Brain microvascular endothelial cell (primary cell): ENCODE measurements around the gene PBX1.

Experiments
- DNase-seq: peaks from one replicate; pipeline ENCODE4 v3.0.0-alpha.2; 2020
- H3K27ac ChIP-seq: fragments of 250-450 bp; sonication (Bioruptor Pico); 2 replicates; pipeline ENCODE4 v1.5.1; 2020; ENCODE audit warnings: mild to moderate bottlenecking, moderate library complexity
- H3K27me3 ChIP-seq: fragments of 250-450 bp; sonication (Bioruptor Pico); replicated peaks from 2 replicates; pipeline ENCODE4 v1.5.1; 2020; ENCODE audit warnings: mild to moderate bottlenecking
- H3K36me3 ChIP-seq: fragments of 250-450 bp; sonication (Bioruptor Pico); replicated peaks from 2 replicates; pipeline ENCODE4 v1.5.1; 2020; ENCODE audit warnings: mild to moderate bottlenecking
- H3K4me3 ChIP-seq: 2 replicates; pipeline ENCODE4 v1.5.1; 2011; ENCODE audit warnings: low read depth, mild to moderate bottlenecking, control low read depth, low read length, moderate library complexity
- in situ Hi-C: cut with HindIII; loops from 2 replicates; pipeline ENCODE4 v1.10.0; 2017; ENCODE audit warnings: low sequenced_read_pairs, low pct_ligation_motif_present
- TF ChIP-seq, protein P1 (sequence below): IDR thresholded peaks from 2 replicates; pipeline ENCODE4 v1.5.1; 2011; ENCODE audit warnings: low read depth, mild to moderate bottlenecking, moderate library complexity, low read length, control low read depth, inconsistent platforms; ENCODE audit errors: missing control alignments

Gene PBX1

DNA sequence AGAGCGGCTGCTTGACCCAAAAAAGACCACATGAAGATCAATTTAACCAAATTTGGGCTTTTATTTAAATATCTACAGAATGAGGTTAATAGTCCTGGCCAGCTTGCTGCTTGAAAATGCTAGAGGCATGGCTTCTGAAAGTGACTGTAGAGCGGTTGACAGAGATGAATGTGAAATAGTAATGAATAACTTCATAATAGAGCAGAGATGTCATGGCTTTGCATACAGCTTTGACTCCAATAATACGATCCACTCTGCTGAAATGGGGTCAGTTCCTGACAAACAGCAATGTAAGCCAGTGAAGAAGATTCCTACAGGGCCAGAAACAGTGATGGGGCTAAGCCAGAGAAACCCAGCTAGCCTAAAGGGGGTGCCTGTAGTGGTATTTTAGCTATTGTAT, 183.8 kb downstream of the PBX1 start:
- TF ChIP-seq, protein P1, sequence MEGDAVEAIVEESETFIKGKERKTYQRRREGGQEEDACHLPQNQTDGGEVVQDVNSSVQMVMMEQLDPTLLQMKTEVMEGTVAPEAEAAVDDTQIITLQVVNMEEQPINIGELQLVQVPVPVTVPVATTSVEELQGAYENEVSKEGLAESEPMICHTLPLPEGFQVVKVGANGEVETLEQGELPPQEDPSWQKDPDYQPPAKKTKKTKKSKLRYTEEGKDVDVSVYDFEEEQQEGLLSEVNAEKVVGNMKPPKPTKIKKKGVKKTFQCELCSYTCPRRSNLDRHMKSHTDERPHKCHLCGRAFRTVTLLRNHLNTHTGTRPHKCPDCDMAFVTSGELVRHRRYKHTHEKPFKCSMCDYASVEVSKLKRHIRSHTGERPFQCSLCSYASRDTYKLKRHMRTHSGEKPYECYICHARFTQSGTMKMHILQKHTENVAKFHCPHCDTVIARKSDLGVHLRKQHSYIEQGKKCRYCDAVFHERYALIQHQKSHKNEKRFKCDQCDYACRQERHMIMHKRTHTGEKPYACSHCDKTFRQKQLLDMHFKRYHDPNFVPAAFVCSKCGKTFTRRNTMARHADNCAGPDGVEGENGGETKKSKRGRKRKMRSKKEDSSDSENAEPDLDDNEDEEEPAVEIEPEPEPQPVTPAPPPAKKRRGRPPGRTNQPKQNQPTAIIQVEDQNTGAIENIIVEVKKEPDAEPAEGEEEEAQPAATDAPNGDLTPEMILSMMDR: no peak
- DNase-seq: no peak
- Histone ChIP-seq H3K36me3 (no peaks in the 10 kb centered on the region), H3K27me3 (no peaks in the 10 kb centered on the region), H3K27ac (no peak overlapping the region), H3K4me3 (no peak overlapping the region)
- in situ Hi-C loops: no loop called here

DNA sequence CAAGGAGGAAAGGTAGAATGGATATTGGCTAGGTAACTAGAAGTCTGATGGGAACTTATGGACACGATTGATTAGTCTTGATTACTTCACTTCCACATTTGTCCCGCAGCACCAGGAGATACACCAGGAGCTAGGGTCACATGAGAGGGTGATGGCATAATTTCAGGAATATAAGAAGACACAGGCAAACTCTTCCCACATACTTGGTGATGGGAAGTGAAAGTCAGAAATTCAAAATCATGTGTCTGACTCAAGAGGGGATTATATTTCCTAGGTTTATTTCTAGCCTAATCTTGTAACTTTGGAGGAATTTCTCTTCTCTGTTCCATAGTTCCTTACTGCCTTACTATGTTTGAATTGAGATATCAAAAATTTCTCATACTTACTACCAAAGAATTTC, 185.0 kb downstream of the PBX1 start:
- TF ChIP-seq, protein P1: no peak
- no peaks in the 10 kb centered on the region for H3K27me3 ChIP-seq
- no peak for DNase-seq
- no peak overlapping the region for H3K27ac ChIP-seq
- no peaks in the 10 kb centered on the region for H3K36me3 ChIP-seq
- no peak overlapping the region for H3K4me3 ChIP-seq
- in situ Hi-C loops: no loop called here

DNA sequence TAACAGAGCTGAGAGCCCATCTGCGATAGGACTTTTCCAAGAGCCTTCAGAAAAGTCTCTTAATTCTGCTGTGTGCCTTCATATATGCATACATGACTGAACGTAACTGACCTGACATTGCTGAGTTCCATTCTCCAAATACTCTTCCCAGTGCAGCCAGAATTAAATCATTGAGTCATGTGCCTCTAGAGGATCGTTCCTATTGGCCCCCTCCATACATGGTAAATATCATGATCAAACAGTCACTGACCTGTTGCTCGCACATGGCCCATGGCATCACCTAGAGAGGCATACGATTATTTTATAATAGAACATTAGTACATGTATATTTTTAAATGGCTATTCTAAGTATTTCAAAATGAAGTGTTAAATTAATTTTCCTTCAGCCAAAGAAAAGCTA, 186.8 kb downstream of the PBX1 start:
- Histone ChIP-seq H3K36me3 (no peaks in the 10 kb centered on the region), H3K4me3 (no peak overlapping the region), H3K27ac (no peak overlapping the region), H3K27me3 (no peaks in the 10 kb centered on the region)
- TF ChIP-seq, protein P1: no peak
- in situ Hi-C loops: no loop called here
- no peak for DNase-seq

DNA sequence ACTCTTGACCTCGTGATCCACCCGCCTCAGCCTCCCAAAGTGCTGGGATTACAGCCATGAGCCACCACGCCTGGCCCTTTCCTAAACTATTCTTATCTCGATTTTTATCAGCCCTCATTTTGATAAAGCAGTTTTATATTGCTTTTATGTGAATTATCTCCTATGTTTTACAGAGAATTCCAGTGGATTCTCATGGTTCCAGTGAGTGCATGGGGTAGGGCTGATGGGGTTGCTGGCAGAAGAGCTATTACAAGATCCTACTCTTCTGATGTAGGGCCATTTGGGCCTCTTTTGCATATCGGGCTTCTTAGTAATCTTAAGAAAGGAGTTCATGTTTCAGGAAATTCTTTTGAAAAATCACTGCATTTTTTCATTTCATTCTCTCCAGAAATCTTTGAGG, 187.6 kb downstream of the PBX1 start:
- TF ChIP-seq, protein P1: no peak
- DNase-seq: no peak
- Histone ChIP-seq H3K36me3 (no peaks in the 10 kb centered on the region), H3K27me3 (no peaks in the 10 kb centered on the region), H3K27ac (peak overlapping the region; percentile 95), H3K4me3 (no peak overlapping the region)
- in situ Hi-C loops: no loop called here

DNA sequence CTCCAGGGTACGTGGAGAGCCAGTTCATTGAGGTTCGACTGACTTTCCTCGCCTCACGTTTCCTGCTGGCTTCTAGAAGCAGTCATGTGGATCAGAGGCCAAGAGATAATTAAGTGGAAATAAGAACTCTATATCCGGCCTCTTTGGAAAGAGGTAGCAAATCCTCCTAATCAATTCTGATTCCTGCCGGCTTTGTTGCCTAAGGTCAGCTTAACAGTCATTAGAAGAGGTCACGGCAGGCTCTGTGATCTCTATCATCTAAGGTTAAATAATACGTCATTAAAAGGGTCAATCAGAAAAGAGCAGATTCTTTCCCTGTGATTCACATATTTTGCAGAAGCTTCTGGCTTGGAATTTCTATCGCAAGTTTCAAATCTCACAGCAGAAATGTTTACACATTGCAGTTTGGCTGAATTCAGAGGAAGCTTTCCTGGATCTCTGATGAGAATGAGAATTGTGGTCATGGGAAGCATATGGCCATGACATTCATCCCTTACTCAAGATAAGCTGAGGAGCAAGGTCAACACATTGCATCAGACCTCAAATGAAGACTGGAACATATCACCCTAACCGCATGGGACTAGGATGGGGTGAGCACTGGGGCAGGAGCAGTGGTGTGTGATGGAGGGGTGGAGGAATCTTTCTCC, 189.4 kb downstream of the PBX1 start:
- peak overlapping the region; percentile 95 for H3K27ac ChIP-seq
- no peak overlapping the region for H3K4me3 ChIP-seq
- H3K27me3 ChIP-seq: no peaks in the 10 kb centered on the region
- no peaks in the 10 kb centered on the region for H3K36me3 ChIP-seq
- peak; percentile 99 for DNase-seq
- TF ChIP-seq, protein P1: no peak
- in situ Hi-C loops: no loop called here

DNA sequence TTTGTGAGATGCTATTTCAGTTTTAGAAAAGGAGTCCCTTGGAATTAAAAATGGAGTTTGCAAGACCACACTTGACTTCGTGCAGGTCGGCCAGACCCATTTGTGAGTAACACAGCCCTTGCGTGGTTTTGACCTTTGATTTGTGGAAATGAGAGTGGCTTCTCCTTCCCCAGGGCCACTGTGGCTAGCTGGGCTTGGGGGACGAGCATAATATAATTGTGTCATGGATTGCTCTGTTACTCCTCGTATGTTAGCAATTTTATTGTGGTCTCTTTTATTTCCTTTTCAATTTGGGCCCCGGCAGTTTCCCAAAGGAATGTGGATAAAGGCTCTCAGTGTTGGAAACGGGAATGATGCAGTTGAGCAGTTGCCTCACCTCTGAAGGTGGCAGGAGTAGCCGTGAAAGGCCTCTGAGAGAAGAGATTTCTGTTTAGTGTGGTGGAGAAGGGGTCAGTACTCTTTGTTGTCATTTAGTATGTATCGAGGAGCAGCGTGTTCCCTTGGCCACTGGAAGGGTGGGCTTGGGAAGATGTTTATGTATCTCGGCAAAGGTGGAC, 194.6 kb downstream of the PBX1 start:
- H3K27ac ChIP-seq: no peak overlapping the region
- TF ChIP-seq, protein P1: no peak
- no peaks in the 10 kb centered on the region for H3K27me3 ChIP-seq
- H3K4me3 ChIP-seq: no peak overlapping the region
- no peak for DNase-seq
- H3K36me3 ChIP-seq: no peaks in the 10 kb centered on the region
- in situ Hi-C loops: no loop called here
